Measurements from ENCODE around the gene CLMP.

The CLMP gene

DNA sequence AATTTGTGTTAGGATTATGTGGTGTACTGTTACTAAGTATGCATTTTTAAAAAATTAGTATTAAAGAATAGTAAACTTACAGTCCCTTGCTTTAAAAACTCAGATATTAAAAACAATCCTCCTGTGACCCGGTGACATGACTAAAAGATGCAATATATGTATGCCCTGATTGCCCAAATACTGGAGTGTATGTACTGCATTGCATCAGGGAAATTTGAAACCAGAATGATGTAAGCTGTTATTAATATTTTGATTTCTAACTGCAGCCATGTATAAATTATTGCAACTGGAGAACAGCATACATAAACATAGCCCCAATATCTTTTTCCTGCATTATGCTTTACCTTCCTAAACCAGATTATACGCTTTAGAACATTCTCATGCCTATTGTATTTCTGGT is 129.4 kb downstream of the CLMP start:
- Histone ChIP-seq H2AFZ (ENCODE audit: low read length) (no peak overlapping the region), H2BK15ac (ENCODE audit: low read length) (no peak overlapping the region), H3K27me3 (ENCODE audit: control insufficient read depth in 3 of 3, insufficient read depth in 3 of 3, low read depth in 1 of 3, low read length in 3 of 3) (no peaks in the 10 kb centered on the region), H2BK120ac (ENCODE audit: low read depth, low read length) (no peak overlapping the region), H2BK12ac (ENCODE audit: low read length) (no peak overlapping the region), H3K4ac (ENCODE audit: low read length) (no peak overlapping the region), H3K18ac (ENCODE audit: low read length) (no peak overlapping the region), H4K91ac (ENCODE audit: low read depth, low read length, poor library complexity) (no peak overlapping the region), H2AK5ac (ENCODE audit: low read depth, low read length) (no peak overlapping the region), H3K9ac (ENCODE audit: low read depth, low read length, poor library complexity) (no peak overlapping the region), H2BK5ac (ENCODE audit: low read length) (no peak overlapping the region), H3K23ac (ENCODE audit: low read depth, low read length, poor library complexity) (no peak overlapping the region), H3K4me3 (ENCODE audit: low read length in 2 of 2) (no peak overlapping the region), H3K27ac (replicated peaks; ENCODE audit: low read length) (no peak overlapping the region), H3K79me1 (ENCODE audit: low read depth, low read length) (no peaks in the 10 kb centered on the region), H3K4me1 (ENCODE audit: control insufficient read depth in 2 of 2, insufficient read depth in 1 of 2, low read depth in 1 of 2, low read length in 2 of 2) (peaks cover 0 to 12% of the 10 kb centered on the region in 2 donors), H3K9me3 (replicated peaks in 1 of 2; ENCODE audit: control insufficient read depth in 2 of 2, insufficient read depth in 1 of 2, low read depth in 1 of 2, low read length in 2 of 2) (no peaks in the 10 kb centered on the region), H3K14ac (ENCODE audit: low read length) (no peak overlapping the region), H3K4me2 (ENCODE audit: insufficient read depth, low read length, poor library complexity, severe bottlenecking) (no peak overlapping the region), H4K8ac (ENCODE audit: low read depth, low read length) (no peak overlapping the region), H3K36me3 (replicated peaks in 1 of 2; ENCODE audit: control insufficient read depth in 2 of 2, insufficient read depth in 2 of 2, low read length in 2 of 2) (peaks cover under 1 to 11% of the 10 kb centered on the region in 2 donors)
- DNase-seq (ENCODE audit: low spot score) = no peak
- WGBS, 2 donors (ENCODE audit: extremely low coverage in 2 of 2, insufficient read length in 2 of 2, insufficient replicate concordance in 1 of 2) = no CpG with 5 or more reads among the region's 2 CpGs

- no CpG with 5 or more reads among the region's 9 CpGs for WGBS, 2 donors (ENCODE audit: extremely low coverage in 2 of 2, insufficient read length in 2 of 2, insufficient replicate concordance in 1 of 2)
These were observed 131.0 kb downstream of the CLMP start for GRCh38 chr11:123063826-123064657.

DNA sequence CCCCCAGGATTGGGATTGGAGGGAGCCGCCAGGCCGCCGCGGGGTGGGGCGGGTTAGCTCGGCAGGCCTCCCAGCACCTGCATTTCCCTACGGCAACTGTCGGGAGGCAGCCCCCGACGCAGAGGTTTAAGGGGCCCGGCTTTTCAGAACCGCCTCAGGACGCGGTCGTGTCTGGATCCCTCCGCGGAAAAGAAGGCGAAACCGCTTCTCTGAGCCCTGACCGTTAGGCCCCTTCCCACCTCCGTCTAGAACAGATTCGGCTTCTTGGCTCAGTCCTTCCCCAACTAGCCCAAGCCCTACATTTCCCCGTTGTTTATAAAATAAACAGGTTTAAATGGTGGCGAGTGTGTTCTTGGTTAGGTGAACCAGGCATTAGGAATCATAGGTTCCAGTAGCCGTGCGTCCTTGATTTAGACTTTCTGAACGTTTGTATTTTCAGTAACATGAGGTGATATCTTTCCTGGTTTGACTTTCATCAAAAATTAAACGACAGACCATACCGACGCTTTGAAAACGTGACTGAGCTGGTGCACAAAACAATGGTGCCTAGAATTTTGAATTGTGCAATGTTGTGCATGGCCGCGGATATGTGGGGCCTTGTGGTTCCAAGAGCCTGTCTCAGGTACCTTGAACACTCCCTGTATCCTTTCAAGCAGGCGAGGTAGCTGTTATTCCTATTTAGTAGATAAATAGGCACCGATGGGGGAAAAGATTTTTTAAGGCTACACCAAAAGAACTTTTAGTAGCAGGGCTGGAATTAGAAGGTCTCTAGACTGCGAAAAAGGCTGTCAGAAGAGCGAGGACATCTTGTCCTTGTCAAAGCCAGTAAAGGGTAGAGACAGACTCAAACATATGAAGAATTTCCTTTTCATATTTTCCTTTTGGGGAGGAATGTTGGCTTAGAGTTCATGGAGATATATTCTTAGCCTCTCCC is 131.9 kb downstream of the CLMP start:
- H3K23ac ChIP-seq (ENCODE audit: low read depth, low read length, poor library complexity) = peak overlapping the region; percentile 70

More at GRCh38 chr11:123063826-123064657, 131.0 kb downstream of the CLMP start:
- no peak overlapping the region for H3K14ac ChIP-seq (ENCODE audit: low read length)
- H2BK12ac ChIP-seq (ENCODE audit: low read length) = no peak overlapping the region
- H3K23ac ChIP-seq (ENCODE audit: low read depth, low read length, poor library complexity) = no peak overlapping the region
- H3K4me2 ChIP-seq (ENCODE audit: insufficient read depth, low read length, poor library complexity, severe bottlenecking) = no peak overlapping the region
- DNase-seq (ENCODE audit: low spot score) = no peak
- no peaks in the 10 kb centered on the region for H3K9me3 ChIP-seq (replicated peaks in 1 of 2; ENCODE audit: control insufficient read depth in 2 of 2, insufficient read depth in 1 of 2, low read depth in 1 of 2, low read length in 2 of 2)
- H2BK15ac ChIP-seq (ENCODE audit: low read length) = no peak overlapping the region
- no peak overlapping the region for H3K9ac ChIP-seq (ENCODE audit: low read depth, low read length, poor library complexity)
- no peaks in the 10 kb centered on the region for H3K79me1 ChIP-seq (ENCODE audit: low read depth, low read length)
- peaks cover 3 to 21% of the 10 kb centered on the region in 2 donors for H3K4me1 ChIP-seq (ENCODE audit: control insufficient read depth in 2 of 2, insufficient read depth in 1 of 2, low read depth in 1 of 2, low read length in 2 of 2)
- H3K4me3 ChIP-seq (ENCODE audit: low read length in 2 of 2) = peak overlapping the region in 1 of 2 donors; percentile 98
- peak overlapping the region; percentile 79 for H2AFZ ChIP-seq (ENCODE audit: low read length)
- no peak overlapping the region for H3K4ac ChIP-seq (ENCODE audit: low read length)
- H2AK5ac ChIP-seq (ENCODE audit: low read depth, low read length) = no peak overlapping the region
- H3K18ac ChIP-seq (ENCODE audit: low read length) = no peak overlapping the region
- no peaks in the 10 kb centered on the region for H3K27me3 ChIP-seq (ENCODE audit: control insufficient read depth in 3 of 3, insufficient read depth in 3 of 3, low read depth in 1 of 3, low read length in 3 of 3)
- H4K91ac ChIP-seq (ENCODE audit: low read depth, low read length, poor library complexity) = no peak overlapping the region
- no peak overlapping the region for H4K8ac ChIP-seq (ENCODE audit: low read depth, low read length)
- H3K27ac ChIP-seq (replicated peaks; ENCODE audit: low read length) = no peak overlapping the region
- H3K36me3 ChIP-seq (replicated peaks in 1 of 2; ENCODE audit: control insufficient read depth in 2 of 2, insufficient read depth in 2 of 2, low read length in 2 of 2) = peaks cover 14 to 27% of the 10 kb centered on the region in 2 donors
- H2BK5ac ChIP-seq (ENCODE audit: low read length) = no peak overlapping the region
- no peak overlapping the region for H2BK120ac ChIP-seq (ENCODE audit: low read depth, low read length)

More for the DNA sequence above, 131.9 kb downstream of the CLMP start:
- H4K91ac ChIP-seq (ENCODE audit: low read depth, low read length, poor library complexity) = peak overlapping the region; percentile 93
- no peaks in the 10 kb centered on the region for H3K9me3 ChIP-seq (replicated peaks in 1 of 2; ENCODE audit: control insufficient read depth in 2 of 2, insufficient read depth in 1 of 2, low read depth in 1 of 2, low read length in 2 of 2)
- peak overlapping the region; percentile 99 for H3K4ac ChIP-seq (ENCODE audit: low read length)
- H2BK12ac ChIP-seq (ENCODE audit: low read length) = no peak overlapping the region
- peak overlapping the region; percentile 59 for H3K4me2 ChIP-seq (ENCODE audit: insufficient read depth, low read length, poor library complexity, severe bottlenecking)
- H3K4me1 ChIP-seq (ENCODE audit: control insufficient read depth in 2 of 2, insufficient read depth in 1 of 2, low read depth in 1 of 2, low read length in 2 of 2) = peaks cover 3 to 24% of the 10 kb centered on the region in 2 donors
- H4K8ac ChIP-seq (ENCODE audit: low read depth, low read length) = peak overlapping the region; percentile 52
- H3K18ac ChIP-seq (ENCODE audit: low read length) = peak overlapping the region; percentile 99
- no CpG with 5 or more reads among the region's 37 CpGs for WGBS, 2 donors (ENCODE audit: extremely low coverage in 2 of 2, insufficient read length in 2 of 2, insufficient replicate concordance in 1 of 2)
- peaks cover 23 to 36% of the 10 kb centered on the region in 2 donors for H3K36me3 ChIP-seq (replicated peaks in 1 of 2; ENCODE audit: control insufficient read depth in 2 of 2, insufficient read depth in 2 of 2, low read length in 2 of 2)
- H2AK5ac ChIP-seq (ENCODE audit: low read depth, low read length) = peak overlapping the region; percentile 96
- H3K9ac ChIP-seq (ENCODE audit: low read depth, low read length, poor library complexity) = peak overlapping the region; percentile 94
- peak overlapping the region; percentile 99 for H2BK5ac ChIP-seq (ENCODE audit: low read length)
- peak overlapping the region; percentile 98 for H3K27ac ChIP-seq (replicated peaks; ENCODE audit: low read length)
- H2BK15ac ChIP-seq (ENCODE audit: low read length) = peak overlapping the region; percentile 86
- DNase-seq (ENCODE audit: low spot score) = no peak
- peak overlapping the region; percentile 79 for H2AFZ ChIP-seq (ENCODE audit: low read length)
- H2BK120ac ChIP-seq (ENCODE audit: low read depth, low read length) = no peak overlapping the region
- peak overlapping the region; percentile 61 for H3K14ac ChIP-seq (ENCODE audit: low read length)
- no peaks in the 10 kb centered on the region for H3K27me3 ChIP-seq (ENCODE audit: control insufficient read depth in 3 of 3, insufficient read depth in 3 of 3, low read depth in 1 of 3, low read length in 3 of 3)
- no peaks in the 10 kb centered on the region for H3K79me1 ChIP-seq (ENCODE audit: low read depth, low read length)
- peak overlapping the region; percentile 94 to 98 for H3K4me3 ChIP-seq (ENCODE audit: low read length in 2 of 2)

All from neuronal stem cell (in vitro differentiated cells).